Activated CD8-positive, alpha-beta T cell treated with anti-CD3 and anti-CD28 coated beads for 36 hours (primary cell): ENCODE data around the gene IL6ST. TPM values are rescaled to one million over a fixed set of nuclear protein-coding genes. Genes with fewer than 3 reads are reported as not detected.

Experiments used
- ATAC-seq: fragments of 200-7000 bp; cut with Tn5 transposase; one replicate; pipeline ENCODE4 v1.10.0; 2021; ENCODE audit warnings: mild to moderate bottlenecking, moderate library complexity
- CTCF ChIA-PET: fragments of 350-600 bp; sonication (Branson Sonifier 250); formaldehyde crosslinking; loops from one replicate; lab custom pipeline; 2021; ENCODE audit warnings: antibody characterized with exemption; lab: Charles Lee
- POLR2A ChIA-PET: fragments of 350-600 bp; sonication (Branson Sonifier 250); formaldehyde crosslinking; loops from one replicate; lab custom pipeline; 2021; ENCODE audit warnings: antibody characterized with exemption; lab: Charles Lee
- DNase-seq: peaks from one replicate; pipeline ENCODE4 v3.0.0-alpha.2; 2020
- H3K27ac Mint-ChIP-seq: one replicate; pipeline ENCODE4 v1.8.0; 2021; ENCODE audit warnings: mild to moderate bottlenecking, mixed read lengths
- H3K27me3 Mint-ChIP-seq: one replicate; pipeline ENCODE4 v1.8.0; 2021; ENCODE audit warnings: mixed read lengths
- H3K36me3 Mint-ChIP-seq: one replicate; pipeline ENCODE4 v1.8.0; 2021; ENCODE audit warnings: low read depth, mixed read lengths
- H3K4me1 Mint-ChIP-seq: one replicate; pipeline ENCODE4 v1.8.0; 2021; ENCODE audit warnings: low read depth, mixed read lengths
- H3K4me3 Mint-ChIP-seq: one replicate; pipeline ENCODE4 v1.8.0; 2021; ENCODE audit warnings: mild to moderate bottlenecking, moderate library complexity, mixed read lengths
- H3K9me3 Mint-ChIP-seq: one replicate; pipeline ENCODE4 v1.8.0; 2021; ENCODE audit warnings: mixed read lengths
- CTCF ChIP-seq: fragments of 200-600 bp; IDR thresholded peaks from one replicate; pipeline ENCODE4 v1.8.0; 2022; ENCODE audit warnings: antibody characterized with exemption, mild to moderate bottlenecking
- intact Hi-C: fragments of 100-400 bp; cut with micrococcal nuclease; formaldehyde crosslinking; loops from one replicate; pipeline ENCODE4 v1.10.0; 2022
- total RNA-seq, 2 experiments: library from RNA; stranded (reverse); gene quantifications; one replicate each; pipeline ENCODE4 v1.2.3, GENCODE V29; 2021

Gene IL6ST
- total RNA-seq, 2 experiments from 2014 or later, result 31.4 to 35.3 TPM

GRCh38 chr5:55896238-55896637 is 98.5 kb downstream of the IL6ST start:
- H3K27ac Mint-ChIP-seq, result no peak overlapping the region
- H3K36me3 Mint-ChIP-seq, result no peaks in the 10 kb centered on the region
- POLR2A ChIA-PET, result no interaction called here
- no peak overlapping the region for H3K4me3 Mint-ChIP-seq
- peaks cover 19% of the 10 kb centered on the region for H3K4me1 Mint-ChIP-seq
- H3K9me3 Mint-ChIP-seq, result peaks cover 2% of the 10 kb centered on the region
- CTCF ChIA-PET, result no interaction called here
- DNase-seq (no peak), ATAC-seq (no peak)
- peaks cover 7% of the 10 kb centered on the region for H3K27me3 Mint-ChIP-seq
- no peak for TF ChIP-seq CTCF
- intact Hi-C loops, result no loop called here

- no peak for TF ChIP-seq CTCF
These were observed 99.4 kb downstream of the IL6ST start for GRCh38 chr5:55895346-55895745.

GRCh38 chr5:55894135-55894534 is 100.6 kb downstream of the IL6ST start:
- H3K36me3 Mint-ChIP-seq, result no peaks in the 10 kb centered on the region
- ATAC-seq (no peak), DNase-seq (no peak)
- H3K4me3 Mint-ChIP-seq, result no peak overlapping the region
- ChIA-PET CTCF (no interaction called here), POLR2A (no interaction called here)
- no peak for TF ChIP-seq CTCF
- H3K4me1 Mint-ChIP-seq, result peaks cover 11% of the 10 kb centered on the region
- H3K27ac Mint-ChIP-seq, result no peak overlapping the region
- intact Hi-C loops, result no loop called here
- peaks cover 2% of the 10 kb centered on the region for H3K9me3 Mint-ChIP-seq
- H3K27me3 Mint-ChIP-seq, result peaks cover 4% of the 10 kb centered on the region

More at GRCh38 chr5:55895346-55895745, 99.4 kb downstream of the IL6ST start:
- ChIA-PET CTCF (no interaction called here), POLR2A (no interaction called here)
- Mint-ChIP-seq H3K4me1 (peaks cover 17% of the 10 kb centered on the region), H3K27ac (no peak overlapping the region), H3K36me3 (no peaks in the 10 kb centered on the region), H3K4me3 (no peak overlapping the region), H3K27me3 (peaks cover 4% of the 10 kb centered on the region), H3K9me3 (peaks cover 2% of the 10 kb centered on the region)
- no peak for DNase-seq
- intact Hi-C loops, result no loop called here
- ATAC-seq, result no peak

GRCh38 chr5:55892479-55892878 is 102.3 kb downstream of the IL6ST start:
- CTCF ChIA-PET, result interaction anchor here (0.8 kb wide), 1 partner anchor 14 kb away, joined by 5 read pairs; no protein-coding TSS in a partner anchor
- no peak for DNase-seq
- intact Hi-C loops, result no loop called here
- Mint-ChIP-seq H3K4me1 (peaks cover 9% of the 10 kb centered on the region), H3K36me3 (no peaks in the 10 kb centered on the region), H3K27me3 (peaks cover 2% of the 10 kb centered on the region), H3K27ac (no peak overlapping the region), H3K9me3 (peaks cover 2% of the 10 kb centered on the region), H3K4me3 (no peak overlapping the region)
- no peak for TF ChIP-seq CTCF
- no peak for ATAC-seq
- POLR2A ChIA-PET, result no interaction called here

GRCh38 chr5:55888205-55888604 is 106.6 kb downstream of the IL6ST start:
- no peak overlapping the region for H3K4me3 Mint-ChIP-seq
- TF ChIP-seq CTCF, result no peak
- DNase-seq, result no peak
- CTCF ChIA-PET, result no interaction called here
- H3K4me1 Mint-ChIP-seq, result peaks cover 4% of the 10 kb centered on the region
- no peaks in the 10 kb centered on the region for H3K36me3 Mint-ChIP-seq
- H3K9me3 Mint-ChIP-seq, result peaks cover 2% of the 10 kb centered on the region
- intact Hi-C loops, result no loop called here
- peak overlapping the region; percentile 44 for H3K27ac Mint-ChIP-seq
- no peaks in the 10 kb centered on the region for H3K27me3 Mint-ChIP-seq
- POLR2A ChIA-PET, result no interaction called here
- peak; percentile 24 for ATAC-seq
